ENCODE data around the gene BARX1. TPM values are rescaled to one million over a fixed set of nuclear protein-coding genes. Genes with fewer than 3 reads are reported as not detected.
"Not testable (repeated sequence)": the region's sequence is repeated elsewhere in the genome, so short reads cannot be mapped to it uniquely, and the experiment has no call there.

The BARX1 gene
- total RNA-seq, 3 donors from 2014 or later: not detected

- Mint-ChIP-seq H3K4me1 (ENCODE audit: low read depth) (no peaks in the 10 kb centered on the region), H3K36me3 (ENCODE audit: insufficient read depth) (peaks cover 2% of the 10 kb centered on the region), H3K4me3 (no peak overlapping the region), H3K27me3 (ENCODE audit: low read depth) (peaks cover 35% of the 10 kb centered on the region), H3K9me3 (peaks cover 12% of the 10 kb centered on the region)
- ATAC-seq (no peak), DNase-seq (no peak)
These were observed 20.1 kb upstream of the BARX1 start for GRCh38 chr9:93975262-93975661.

- H3K36me3 Mint-ChIP-seq (ENCODE audit: insufficient read depth): peaks cover 2% of the 10 kb centered on the region
- H3K9me3 Mint-ChIP-seq: peaks cover 12% of the 10 kb centered on the region
- H3K4me3 Mint-ChIP-seq: no peak overlapping the region
- peaks cover 25% of the 10 kb centered on the region for H3K27me3 Mint-ChIP-seq (ENCODE audit: low read depth)
- no peaks in the 10 kb centered on the region for H3K4me1 Mint-ChIP-seq (ENCODE audit: low read depth)
- DNase-seq: no peak
- ATAC-seq: no peak
These were observed 19.0 kb upstream of the BARX1 start for GRCh38 chr9:93974151-93974550.

GRCh38 chr9:93972655-93973054 is 17.5 kb upstream of the BARX1 start:
- peaks cover 26% of the 10 kb centered on the region for H3K27me3 Mint-ChIP-seq (ENCODE audit: low read depth)
- not testable (repeated sequence) for ATAC-seq; H3K36me3 Mint-ChIP-seq (ENCODE audit: insufficient read depth); H3K4me3 Mint-ChIP-seq; H3K4me1 Mint-ChIP-seq (ENCODE audit: low read depth); DNase-seq
- H3K9me3 Mint-ChIP-seq: peaks cover 12% of the 10 kb centered on the region

GRCh38 chr9:93969328-93969661 is 14.1 kb upstream of the BARX1 start:
- no peak overlapping the region for H3K4me3 Mint-ChIP-seq
- DNase-seq (no peak), ATAC-seq (no peak)
- peaks cover 36% of the 10 kb centered on the region for H3K27me3 Mint-ChIP-seq (ENCODE audit: low read depth)
- H3K9me3 Mint-ChIP-seq: peaks cover 12% of the 10 kb centered on the region
- H3K4me1 Mint-ChIP-seq (ENCODE audit: low read depth): no peaks in the 10 kb centered on the region
- H3K36me3 Mint-ChIP-seq (ENCODE audit: insufficient read depth): peaks cover 2% of the 10 kb centered on the region

- H3K4me3 Mint-ChIP-seq: no peak overlapping the region
- peaks cover 2% of the 10 kb centered on the region for H3K36me3 Mint-ChIP-seq (ENCODE audit: insufficient read depth)
- H3K4me1 Mint-ChIP-seq (ENCODE audit: low read depth): no peaks in the 10 kb centered on the region
- H3K27me3 Mint-ChIP-seq (ENCODE audit: low read depth): peaks cover 37% of the 10 kb centered on the region
- ATAC-seq (no peak), DNase-seq (no peak)
- peaks cover 12% of the 10 kb centered on the region for H3K9me3 Mint-ChIP-seq
These were observed 13.5 kb upstream of the BARX1 start for GRCh38 chr9:93968451-93969327.

- Mint-ChIP-seq H3K4me3 (no peak overlapping the region), H3K36me3 (ENCODE audit: insufficient read depth) (no peaks in the 10 kb centered on the region), H3K9me3 (no peaks in the 10 kb centered on the region), H3K4me1 (ENCODE audit: low read depth) (peaks cover 10% of the 10 kb centered on the region), H3K27me3 (ENCODE audit: low read depth) (peaks cover 42% of the 10 kb centered on the region)
- no peak for DNase-seq
- ATAC-seq: no peak
These were observed 12.1 kb upstream of the BARX1 start for GRCh38 chr9:93967020-93967803.

- DNase-seq (no peak), ATAC-seq (no peak)
- Mint-ChIP-seq H3K4me1 (ENCODE audit: low read depth) (peaks cover 14% of the 10 kb centered on the region), H3K27me3 (ENCODE audit: low read depth) (peaks cover 50% of the 10 kb centered on the region), H3K9me3 (no peaks in the 10 kb centered on the region), H3K36me3 (ENCODE audit: insufficient read depth) (no peaks in the 10 kb centered on the region), H3K4me3 (no peak overlapping the region)
These were observed 10.8 kb upstream of the BARX1 start for GRCh38 chr9:93965830-93966577.

- DNase-seq: no peak
- Mint-ChIP-seq H3K36me3 (ENCODE audit: insufficient read depth) (no peaks in the 10 kb centered on the region), H3K4me1 (ENCODE audit: low read depth) (peaks cover 22% of the 10 kb centered on the region), H3K9me3 (no peaks in the 10 kb centered on the region), H3K27me3 (ENCODE audit: low read depth) (peaks cover 55% of the 10 kb centered on the region), H3K4me3 (no peak overlapping the region)
- ATAC-seq: no peak
These were observed 9.5 kb upstream of the BARX1 start for GRCh38 chr9:93964685-93965084.

GRCh38 chr9:93963969-93964368 is 8.8 kb upstream of the BARX1 start:
- no peak for ATAC-seq
- H3K9me3 Mint-ChIP-seq: no peaks in the 10 kb centered on the region
- no peak for DNase-seq
- peaks cover 28% of the 10 kb centered on the region for H3K4me1 Mint-ChIP-seq (ENCODE audit: low read depth)
- peaks cover 59% of the 10 kb centered on the region for H3K27me3 Mint-ChIP-seq (ENCODE audit: low read depth)
- no peaks in the 10 kb centered on the region for H3K36me3 Mint-ChIP-seq (ENCODE audit: insufficient read depth)
- no peak overlapping the region for H3K4me3 Mint-ChIP-seq

GRCh38 chr9:93963489-93963888 is 8.3 kb upstream of the BARX1 start:
- not testable (repeated sequence) for ATAC-seq; DNase-seq; H3K36me3 Mint-ChIP-seq (ENCODE audit: insufficient read depth); H3K4me3 Mint-ChIP-seq; H3K9me3 Mint-ChIP-seq
- Mint-ChIP-seq H3K4me1 (ENCODE audit: low read depth) (peaks cover 31% of the 10 kb centered on the region), H3K27me3 (ENCODE audit: low read depth) (peaks cover 59% of the 10 kb centered on the region)

- Mint-ChIP-seq H3K36me3 (ENCODE audit: insufficient read depth) (no peaks in the 10 kb centered on the region), H3K4me1 (ENCODE audit: low read depth) (peaks cover 33% of the 10 kb centered on the region), H3K9me3 (no peaks in the 10 kb centered on the region), H3K27me3 (ENCODE audit: low read depth) (peaks cover 58% of the 10 kb centered on the region), H3K4me3 (no peak overlapping the region)
- DNase-seq (peak; percentile 75), ATAC-seq (peak; percentile 61 to 73)
These were observed 7.6 kb upstream of the BARX1 start for GRCh38 chr9:93962561-93963440.

GRCh38 chr9:93962017-93962416 is 6.9 kb upstream of the BARX1 start:
- peaks cover 33% of the 10 kb centered on the region for H3K4me1 Mint-ChIP-seq (ENCODE audit: low read depth)
- ATAC-seq: no peak
- H3K9me3 Mint-ChIP-seq: no peaks in the 10 kb centered on the region
- no peaks in the 10 kb centered on the region for H3K36me3 Mint-ChIP-seq (ENCODE audit: insufficient read depth)
- H3K4me3 Mint-ChIP-seq: no peak overlapping the region
- DNase-seq: no peak
- peaks cover 64% of the 10 kb centered on the region for H3K27me3 Mint-ChIP-seq (ENCODE audit: low read depth)

GRCh38 chr9:93960971-93961841 is 6.1 kb upstream of the BARX1 start:
- Mint-ChIP-seq H3K4me1 (ENCODE audit: low read depth) (peaks cover 33% of the 10 kb centered on the region), H3K9me3 (no peaks in the 10 kb centered on the region), H3K27me3 (ENCODE audit: low read depth) (peaks cover 70% of the 10 kb centered on the region), H3K36me3 (ENCODE audit: insufficient read depth) (no peaks in the 10 kb centered on the region), H3K4me3 (peak overlapping the region; percentile 29)
- no peak for DNase-seq
- no peak for ATAC-seq
